WERI-Rb-1 (cell line): ENCODE measurements around the gene PRKAR1B.
"Not testable (repeated sequence)": the region's sequence is repeated elsewhere in the genome, so short reads cannot be mapped to it uniquely, and the experiment has no call there.

ENCODE experiments used
- DNase-seq: peaks from one replicate; pipeline ENCODE4 v3.0.0-alpha.2; 2020
- H3K27ac ChIP-seq: fragments of 250-450 bp; sonication (Bioruptor Pico); 2 replicates; pipeline ENCODE4 v1.5.1; 2020; ENCODE audit warnings: mild to moderate bottlenecking, moderate library complexity
- H3K27me3 ChIP-seq: fragments of 250-450 bp; sonication (Bioruptor Pico); 2 replicates; pipeline ENCODE4 v1.5.1; 2021; ENCODE audit warnings: mild to moderate bottlenecking, low read depth, moderate library complexity; ENCODE audit not compliant: insufficient read depth, severe bottlenecking
- H3K36me3 ChIP-seq: fragments of 250-450 bp; sonication (Bioruptor Pico); 2 replicates; pipeline ENCODE4 v1.5.1; 2020; ENCODE audit warnings: mild to moderate bottlenecking, moderate library complexity
- H3K4me3 ChIP-seq: 2 replicates; pipeline ENCODE4 v1.5.1; 2011; ENCODE audit warnings: low read depth, mild to moderate bottlenecking, control low read depth, low read length
- H3K9me3 ChIP-seq: fragments of 250-450 bp; sonication (Bioruptor Pico); 2 replicates; pipeline ENCODE4 v1.5.1; 2021; ENCODE audit warnings: mild to moderate bottlenecking, moderate library complexity; ENCODE audit not compliant: severe bottlenecking
- TF ChIP-seq, protein P1 (sequence below): IDR thresholded peaks from 2 replicates; pipeline ENCODE4 v1.5.1; 2011; ENCODE audit warnings: low read depth, mild to moderate bottlenecking, control low read depth, inconsistent platforms, low read length

The PRKAR1B gene

DNA sequence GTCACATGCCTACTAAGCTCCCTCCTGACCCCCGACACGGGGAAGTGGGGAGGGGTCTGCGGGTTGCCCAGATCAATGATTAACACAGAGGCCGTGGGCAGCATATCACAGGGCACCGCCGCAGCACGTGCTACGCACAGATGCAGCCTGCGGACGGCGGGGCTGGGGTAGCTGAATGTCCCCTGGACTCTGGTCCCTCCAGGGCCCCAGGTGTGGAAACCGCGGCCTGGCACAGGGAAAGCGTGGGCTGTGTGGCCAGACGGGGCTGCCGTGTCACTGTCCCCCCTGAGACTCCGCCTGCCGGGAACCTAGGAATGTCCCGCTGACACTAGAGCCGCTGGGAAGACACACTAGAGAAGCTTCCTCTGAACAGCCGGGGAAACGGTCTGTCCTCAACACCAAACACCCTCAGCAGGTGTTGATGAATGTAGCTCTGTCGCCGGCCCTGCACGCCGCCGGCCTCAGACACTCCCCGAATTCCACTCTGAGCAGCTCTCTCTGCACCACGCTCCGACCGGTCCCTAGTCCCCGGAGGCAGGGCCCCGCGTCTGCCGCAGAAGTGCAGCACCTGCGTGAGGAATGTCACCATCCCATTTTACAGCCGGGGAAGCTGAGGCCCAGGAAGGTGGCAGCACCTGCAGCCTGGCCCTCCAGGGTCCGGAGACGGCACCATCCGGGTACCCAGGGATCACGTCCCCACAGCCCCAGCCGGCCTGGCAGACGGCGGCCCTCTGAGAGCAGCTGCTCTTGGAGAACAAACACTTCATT is 174.0 kb downstream of the PRKAR1B start:
- DNase-seq, result no peak
- Histone ChIP-seq H3K9me3 (no peaks in the 10 kb centered on the region), H3K27ac (no peak overlapping the region), H3K27me3 (no peaks in the 10 kb centered on the region), H3K36me3 (no peaks in the 10 kb centered on the region), H3K4me3 (no peak overlapping the region)
- TF ChIP-seq, protein P1, sequence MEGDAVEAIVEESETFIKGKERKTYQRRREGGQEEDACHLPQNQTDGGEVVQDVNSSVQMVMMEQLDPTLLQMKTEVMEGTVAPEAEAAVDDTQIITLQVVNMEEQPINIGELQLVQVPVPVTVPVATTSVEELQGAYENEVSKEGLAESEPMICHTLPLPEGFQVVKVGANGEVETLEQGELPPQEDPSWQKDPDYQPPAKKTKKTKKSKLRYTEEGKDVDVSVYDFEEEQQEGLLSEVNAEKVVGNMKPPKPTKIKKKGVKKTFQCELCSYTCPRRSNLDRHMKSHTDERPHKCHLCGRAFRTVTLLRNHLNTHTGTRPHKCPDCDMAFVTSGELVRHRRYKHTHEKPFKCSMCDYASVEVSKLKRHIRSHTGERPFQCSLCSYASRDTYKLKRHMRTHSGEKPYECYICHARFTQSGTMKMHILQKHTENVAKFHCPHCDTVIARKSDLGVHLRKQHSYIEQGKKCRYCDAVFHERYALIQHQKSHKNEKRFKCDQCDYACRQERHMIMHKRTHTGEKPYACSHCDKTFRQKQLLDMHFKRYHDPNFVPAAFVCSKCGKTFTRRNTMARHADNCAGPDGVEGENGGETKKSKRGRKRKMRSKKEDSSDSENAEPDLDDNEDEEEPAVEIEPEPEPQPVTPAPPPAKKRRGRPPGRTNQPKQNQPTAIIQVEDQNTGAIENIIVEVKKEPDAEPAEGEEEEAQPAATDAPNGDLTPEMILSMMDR, result no peak

DNA sequence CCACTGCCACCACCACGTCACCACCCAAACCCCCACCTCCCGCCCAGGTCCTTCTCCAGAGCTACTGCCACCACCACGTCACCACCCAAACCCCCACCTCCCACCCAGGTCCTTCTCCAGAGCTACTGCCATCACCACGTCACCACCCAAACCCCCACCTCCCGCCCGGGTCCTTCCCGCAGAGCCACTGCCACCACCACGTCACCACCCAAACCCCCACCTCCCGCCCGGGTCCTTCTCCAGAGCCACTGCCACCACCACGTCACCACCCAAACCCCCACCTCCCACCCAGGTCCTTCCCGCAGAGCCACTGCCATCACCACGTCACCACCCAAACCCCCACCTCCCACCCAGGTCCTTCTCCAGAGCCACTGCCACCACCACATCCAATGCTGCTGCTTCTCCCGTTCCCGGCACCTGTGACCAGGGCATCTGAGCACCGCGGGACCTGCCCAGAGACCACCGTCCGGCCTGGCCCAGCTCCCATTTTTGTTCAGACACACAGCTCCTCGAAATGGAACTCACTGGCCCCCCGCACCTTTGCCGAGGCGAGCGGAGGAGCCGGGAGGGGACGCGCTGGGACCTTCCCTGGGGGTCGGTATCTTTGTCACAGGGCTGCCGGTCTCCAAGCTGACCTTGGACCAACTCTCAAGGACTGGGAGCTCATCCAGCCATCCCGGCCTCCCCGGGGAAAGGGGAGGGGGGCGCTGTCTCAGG is 174.8 kb downstream of the PRKAR1B start:
- H3K9me3 ChIP-seq, H3K36me3 ChIP-seq, H3K27me3 ChIP-seq, DNase-seq, H3K4me3 ChIP-seq, H3K27ac ChIP-seq: not testable (repeated sequence)

DNA sequence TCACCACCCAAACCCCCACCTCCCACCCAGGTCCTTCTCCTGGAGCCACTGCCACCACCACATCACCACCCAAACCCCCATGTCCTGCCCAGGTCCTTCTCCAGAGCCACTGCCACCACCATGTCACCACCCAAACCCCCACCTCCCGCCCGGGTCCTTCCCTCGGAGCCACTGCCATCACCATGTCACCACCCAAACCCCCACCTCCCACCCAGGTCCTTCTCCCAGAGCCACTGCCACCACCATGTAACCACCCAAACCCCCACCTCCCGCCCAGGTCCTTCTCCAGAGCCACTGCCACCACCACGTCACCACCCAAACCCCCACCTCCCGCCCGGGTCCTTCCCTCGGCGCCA is 175.5 kb downstream of the PRKAR1B start:
- not testable (repeated sequence) for H3K27ac ChIP-seq, H3K36me3 ChIP-seq, H3K27me3 ChIP-seq, H3K4me3 ChIP-seq, H3K9me3 ChIP-seq, DNase-seq

DNA sequence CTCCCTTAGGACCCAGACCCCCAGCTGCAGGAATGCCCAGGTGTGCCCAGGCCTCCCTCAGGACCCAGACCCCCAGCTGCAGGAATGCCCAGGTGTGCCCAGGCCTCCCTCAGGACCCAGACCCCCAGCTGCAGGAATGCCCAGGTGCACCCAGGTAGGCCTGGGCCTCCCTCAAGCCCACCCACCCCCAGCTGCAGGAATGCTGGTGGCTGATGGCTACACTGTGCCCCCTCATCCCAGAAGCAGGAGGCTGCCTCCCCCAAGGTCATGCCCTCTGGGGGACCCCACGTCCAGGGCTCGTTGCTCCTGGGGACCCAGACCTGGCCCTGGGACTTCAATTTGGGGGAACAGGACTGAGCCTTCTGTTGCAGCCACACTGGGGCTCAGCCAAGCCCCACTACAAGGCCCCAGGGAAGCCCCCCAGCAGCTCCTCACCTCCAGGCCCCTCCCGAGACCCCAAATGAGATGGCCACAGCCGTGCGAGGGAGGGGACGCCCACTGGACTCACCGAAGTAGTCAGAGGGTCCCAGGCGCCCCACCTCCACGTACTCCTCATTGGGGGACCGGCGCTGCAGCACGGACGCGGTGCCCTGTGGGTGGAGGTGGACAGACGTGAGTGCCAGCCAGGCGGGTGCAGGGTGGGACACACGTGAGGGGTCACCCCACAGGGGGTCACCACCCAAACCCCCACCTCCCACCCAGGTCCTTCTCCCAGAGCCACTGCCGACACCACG is 176.0 kb downstream of the PRKAR1B start:
- no peaks in the 10 kb centered on the region for H3K27me3 ChIP-seq
- no peak for DNase-seq
- no peak overlapping the region for H3K4me3 ChIP-seq
- TF ChIP-seq, protein P1, result no peak
- no peaks in the 10 kb centered on the region for H3K9me3 ChIP-seq
- no peaks in the 10 kb centered on the region for H3K36me3 ChIP-seq
- no peak overlapping the region for H3K27ac ChIP-seq

DNA sequence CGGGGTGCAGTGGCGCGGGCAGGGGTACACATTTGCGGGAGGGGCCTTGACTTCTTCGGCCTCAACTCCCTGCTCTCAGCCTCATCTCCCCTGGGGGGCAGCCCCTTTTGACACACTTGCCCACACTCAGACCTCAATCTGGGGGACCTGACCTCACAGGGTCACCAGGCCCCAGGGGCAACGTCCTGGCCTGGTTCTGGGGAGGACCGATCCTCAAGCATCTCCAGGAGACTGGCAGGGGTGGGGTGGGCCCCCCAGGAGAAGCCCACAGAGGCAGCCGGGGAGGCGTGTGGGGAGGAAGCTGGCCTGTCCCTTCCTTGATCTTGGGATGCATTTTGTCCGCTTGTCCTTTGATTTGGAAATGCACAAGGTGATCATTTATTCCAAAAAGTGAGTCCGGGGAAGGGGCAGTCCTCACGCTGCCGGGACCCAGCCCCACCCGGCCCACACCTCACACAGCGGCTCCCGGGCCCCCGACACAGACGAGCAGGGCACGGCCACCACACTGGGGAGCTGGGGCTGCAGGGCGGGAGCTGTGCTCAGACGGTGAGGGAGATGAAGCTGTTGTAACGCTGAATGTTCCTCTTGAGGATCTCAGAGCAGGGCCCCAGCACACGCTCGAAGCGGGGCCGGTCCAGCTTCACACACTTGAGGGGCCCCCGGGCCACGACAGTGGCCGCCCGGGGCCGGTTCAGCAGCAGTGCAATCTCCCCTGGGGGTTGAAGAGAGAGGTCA is 177.0 kb downstream of the PRKAR1B start:
- Histone ChIP-seq H3K27ac (no peak overlapping the region), H3K27me3 (no peaks in the 10 kb centered on the region), H3K9me3 (no peaks in the 10 kb centered on the region), H3K36me3 (no peaks in the 10 kb centered on the region), H3K4me3 (no peak overlapping the region)
- TF ChIP-seq, protein P1, result no peak
- DNase-seq, result no peak

DNA sequence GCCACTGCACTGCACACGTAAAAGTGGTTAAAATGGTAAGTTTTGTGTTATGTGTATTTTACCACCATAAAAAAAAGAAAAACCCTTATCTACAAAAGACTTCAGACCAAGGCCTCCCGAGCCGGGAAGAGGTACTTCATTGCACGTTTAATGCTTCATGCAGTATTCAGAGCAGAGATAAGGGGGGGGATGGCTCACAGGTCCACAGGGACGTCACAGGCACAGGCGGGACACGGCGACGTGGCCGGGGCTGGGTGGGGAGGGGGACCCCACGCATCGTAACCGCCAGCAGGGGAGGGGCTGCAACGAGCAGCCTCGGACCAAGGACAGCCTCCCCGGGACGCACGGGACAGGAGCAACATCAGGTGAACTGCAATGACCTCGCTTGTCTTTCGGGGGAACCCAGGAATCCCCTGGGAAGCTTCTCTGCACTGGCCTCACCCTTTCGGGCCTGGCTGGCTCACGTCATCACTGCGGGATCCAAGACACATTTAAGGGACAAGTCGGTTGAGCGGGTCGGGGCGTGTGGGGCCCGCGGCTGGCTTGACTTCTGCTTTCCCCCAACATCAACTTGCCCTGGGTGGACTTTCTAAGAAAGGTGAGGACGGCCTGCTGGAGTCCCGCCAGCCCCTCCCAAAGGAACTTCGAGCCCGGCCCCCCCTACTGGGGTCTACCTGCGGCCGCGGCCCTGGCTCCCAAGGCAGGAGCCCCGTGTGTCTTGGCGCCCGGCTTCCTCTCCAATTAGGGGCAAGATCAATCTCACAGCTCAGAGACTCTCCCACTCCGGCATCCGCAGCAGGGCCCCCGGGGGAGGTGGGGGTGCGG is 177.8 kb downstream of the PRKAR1B start:
- Histone ChIP-seq H3K36me3 (no peaks in the 10 kb centered on the region), H3K27ac (no peak overlapping the region), H3K27me3 (no peaks in the 10 kb centered on the region), H3K9me3 (no peaks in the 10 kb centered on the region), H3K4me3 (no peak overlapping the region)
- DNase-seq, result no peak
- TF ChIP-seq, protein P1, result no peak
